Pancreas (tissue), 10 donors: ENCODE measurements around the gene THRSP. TPM values are rescaled to one million over a fixed set of nuclear protein-coding genes. Genes with fewer than 3 reads are reported as not detected.

Source experiments
- ATAC-seq, 4 donors: fragments of 200-7000 bp; cut with Tn5 transposase; one replicate each; pipeline versions ENCODE4 v1.8.0 to v1.9.1; 2020; ENCODE audit warnings: mild to moderate bottlenecking in 4 of 4, moderate library complexity in 4 of 4
- DNase-seq, 6 donors: peaks; one replicate each; pipeline ENCODE4 v3.0.0-alpha.2; 2020
- FAIRE-seq: peaks from 2 replicates; lab custom pipeline; 2012; peaks lifted over from hg19 to GRCh38; lab: Jason Lieb, UNC
- H3K27ac ChIP-seq, 4 donors: fragments of 200-600 bp; sonication (generic); 1 replicate in 3 of 4; 2 replicates in 1 of 4; pipeline versions ENCODE4 v1.5.0 to v1.8.0; 2020
- H3K27me3 ChIP-seq, 4 donors: fragments of 200-600 bp; one replicate each; pipeline ENCODE4 v1.8.0; 2021
- H3K36me3 ChIP-seq, 3 donors: fragments of 200-600 bp; sonication (generic) in 1 of 3; one replicate each; pipeline versions ENCODE4 v1.5.0 to v1.8.0; 2020 to 2021
- H3K4me1 ChIP-seq, 3 donors: fragments of 200-600 bp; one replicate each; pipeline ENCODE4 v1.8.0; 2021
- H3K4me3 ChIP-seq, 4 donors: fragments of 200-600 bp; sonication (generic) in 2 of 4; one replicate each; pipeline versions ENCODE4 v1.5.0 to v1.8.0; 2020 to 2021
- H3K9me3 ChIP-seq, 4 donors: fragments of 200-600 bp; one replicate each; pipeline ENCODE4 v1.8.0; 2021
- WGBS, 2 donors: extraction: QIAGEN DNeasy Blood & Tissue Kit; methylation state at CpG; one replicate each; pipeline ENCODE4 v1.1.7; 2013; 5-methylcytosine and 5-hydroxymethylcytosine counted together
- intact Hi-C, 3 donors: fragments of 100-400 bp; cut with DNase I; formaldehyde crosslinking; loops; one replicate each; pipeline versions ENCODE4 v1.11.1 to v1.14.2; 2022
- polyA plus RNA-seq, 2 donors: library from polyadenylated mRNA; stranded (reverse); fragments of 200-250 nt; gene quantifications; one replicate each; pipeline ENCODE4 v1.2.3, GENCODE V29; 2013
- total RNA-seq, 6 donors: library from RNA; stranded (reverse); fragmentation: NEBNext Ultra II Directional in 4 of 6; extraction: Animal tissue kit (Norgen Biotek cat#: 25700) in 4 of 6; gene quantifications; one replicate each; pipeline versions ENCODE4 v1.2.1 to v1.2.4, GENCODE V29; 2021 to 2023
- TF ChIP-seq, protein P1 (sequence below), 4 donors: fragments of 200-600 bp; sonication (generic) in 3 of 4; IDR thresholded peaks; one replicate each; pipeline versions ENCODE4 v1.5.0 to v1.8.0; 2021; ENCODE audit warnings: antibody characterized with exemption in 4 of 4
- donor health status: healthy with polysubstance abuse.
- donor health status: DM: no; HTN: no; CAD: no; lungs with moderate emphysema.
- donor health status: DM: no; HTN: no; CAD: no.
- donor health status: control.
- donor health status: control.
- donor health status: Bipolar disorder and iron deficiency.
- donor health status: DM: yes; HTN: yes; CAD: no.
- donor health status: DM: no; HTN: no; CAD: no.
- donor health status: DM: no; HTN: no; CAD: no.
- donor health status: DM: yes; HTN: yes; CAD: no.

The THRSP gene
- total and polyA plus RNA-seq, 8 donors = 0.63 to 9.2 (median 3.9) TPM; not detected in 4

DNA sequence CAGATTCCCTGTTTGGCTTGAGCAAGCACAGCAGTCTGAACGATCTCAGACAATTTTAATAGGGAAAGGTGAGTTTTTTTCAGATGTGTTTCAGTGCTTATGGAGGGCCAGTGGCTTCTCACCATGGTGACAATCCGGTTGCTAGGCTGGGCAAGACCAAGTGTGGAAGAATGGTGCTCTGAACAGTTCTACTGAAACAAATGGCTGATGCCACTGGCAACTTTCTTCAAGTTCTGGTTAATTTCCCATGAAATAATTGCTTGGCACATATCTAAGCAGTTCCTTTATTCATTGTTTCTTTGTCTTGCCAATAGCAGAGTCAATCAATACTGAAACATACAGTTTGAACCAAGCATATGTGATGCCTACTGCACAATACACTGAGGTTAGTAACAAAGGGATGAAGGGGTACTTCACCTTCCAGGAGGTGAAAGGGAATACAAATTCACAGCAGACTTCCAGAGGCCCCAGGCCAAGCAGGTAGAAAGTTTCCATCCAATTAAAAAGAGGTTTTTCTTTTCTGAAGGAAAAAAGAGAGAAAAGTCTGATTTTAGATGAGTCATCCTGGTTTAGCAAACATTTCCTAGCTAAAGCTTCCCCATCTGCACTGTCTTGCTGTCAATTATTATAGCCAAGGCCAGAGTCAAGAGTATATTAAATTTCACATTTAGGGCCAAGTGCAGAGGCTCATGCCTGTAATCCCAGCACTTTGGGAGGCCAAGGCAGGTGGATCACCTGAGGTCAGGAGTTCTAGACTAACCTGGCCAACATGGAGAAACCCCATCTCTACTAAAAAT is 37.2 kb downstream of the THRSP start:
- H3K4me3 ChIP-seq = no peak overlapping the region
- TF ChIP-seq, protein P1, sequence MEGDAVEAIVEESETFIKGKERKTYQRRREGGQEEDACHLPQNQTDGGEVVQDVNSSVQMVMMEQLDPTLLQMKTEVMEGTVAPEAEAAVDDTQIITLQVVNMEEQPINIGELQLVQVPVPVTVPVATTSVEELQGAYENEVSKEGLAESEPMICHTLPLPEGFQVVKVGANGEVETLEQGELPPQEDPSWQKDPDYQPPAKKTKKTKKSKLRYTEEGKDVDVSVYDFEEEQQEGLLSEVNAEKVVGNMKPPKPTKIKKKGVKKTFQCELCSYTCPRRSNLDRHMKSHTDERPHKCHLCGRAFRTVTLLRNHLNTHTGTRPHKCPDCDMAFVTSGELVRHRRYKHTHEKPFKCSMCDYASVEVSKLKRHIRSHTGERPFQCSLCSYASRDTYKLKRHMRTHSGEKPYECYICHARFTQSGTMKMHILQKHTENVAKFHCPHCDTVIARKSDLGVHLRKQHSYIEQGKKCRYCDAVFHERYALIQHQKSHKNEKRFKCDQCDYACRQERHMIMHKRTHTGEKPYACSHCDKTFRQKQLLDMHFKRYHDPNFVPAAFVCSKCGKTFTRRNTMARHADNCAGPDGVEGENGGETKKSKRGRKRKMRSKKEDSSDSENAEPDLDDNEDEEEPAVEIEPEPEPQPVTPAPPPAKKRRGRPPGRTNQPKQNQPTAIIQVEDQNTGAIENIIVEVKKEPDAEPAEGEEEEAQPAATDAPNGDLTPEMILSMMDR (IDR thresholded peaks at IDR 0.05) = no peak
- H3K9me3 ChIP-seq = no peaks in the 10 kb centered on the region
- H3K36me3 ChIP-seq = no peaks in the 10 kb centered on the region
- no peak overlapping the region for H3K27ac ChIP-seq
- no peak for DNase-seq
- no peaks in the 10 kb centered on the region for H3K27me3 ChIP-seq
- 87 to 90% methylated on average over 2 of the region's 2 CpGs for WGBS, 2 donors
- H3K4me1 ChIP-seq = no peaks in the 10 kb centered on the region
- intact Hi-C loops = no loop called here
- FAIRE-seq = no peak
- peak in 2 of 4 donors; percentile 34 to 67 for ATAC-seq

DNA sequence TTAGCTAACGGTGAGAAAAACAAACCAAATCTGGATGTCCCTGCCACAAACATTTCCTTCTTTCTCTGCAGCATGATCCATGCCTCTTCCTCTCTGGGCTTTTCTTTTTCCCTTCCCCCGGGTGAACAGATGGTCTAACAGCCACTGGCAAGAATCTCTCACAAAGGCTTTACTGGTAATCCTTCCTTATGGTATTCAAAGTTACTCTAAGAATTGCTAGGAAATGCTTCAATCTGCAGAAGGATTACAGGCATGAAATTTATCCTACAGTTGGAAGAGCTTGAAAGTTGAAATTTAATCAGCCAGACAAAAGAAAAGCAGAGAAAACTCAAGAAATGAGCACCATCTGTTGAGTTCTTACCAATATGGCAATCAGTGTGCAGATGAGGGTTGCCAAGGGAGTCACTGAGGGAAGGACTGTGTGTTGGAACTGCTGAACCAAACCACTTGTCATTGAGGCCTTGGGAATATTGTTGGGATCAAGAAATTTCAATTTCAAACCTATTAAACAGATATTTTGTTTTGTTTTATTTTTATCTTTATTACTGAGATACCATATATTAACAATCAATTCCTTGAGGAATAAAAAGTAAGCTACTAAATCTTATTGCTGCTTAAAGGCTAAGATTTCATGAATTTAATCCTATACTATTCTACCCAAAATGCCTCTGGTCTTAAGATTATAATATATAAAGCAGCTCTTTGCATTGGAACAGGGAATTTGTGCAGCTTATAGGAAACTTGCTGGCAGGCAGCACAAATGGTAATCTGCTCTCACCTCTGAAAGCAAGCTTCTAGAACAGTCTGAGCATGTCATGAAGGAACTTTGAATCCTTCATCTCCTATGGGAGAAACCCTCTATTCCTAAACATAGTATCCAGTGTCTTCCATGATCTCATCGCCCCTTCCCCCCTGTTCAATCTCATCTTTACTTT is 45.7 kb downstream of the THRSP start:
- no peak overlapping the region for H3K4me3 ChIP-seq
- peaks cover 0 to 5% (median 0%) of the 10 kb centered on the region in 3 donors for H3K36me3 ChIP-seq
- TF ChIP-seq, protein P1 (IDR thresholded peaks at IDR 0.05) = no peak
- intact Hi-C loops = no loop called here
- H3K4me1 ChIP-seq = no peaks in the 10 kb centered on the region
- no peak overlapping the region for H3K27ac ChIP-seq
- H3K27me3 ChIP-seq = no peaks in the 10 kb centered on the region
- no peak for DNase-seq
- no peaks in the 10 kb centered on the region for H3K9me3 ChIP-seq
- WGBS, 2 donors = 85 to 94% methylated on average over 3 of the region's 3 CpGs
- FAIRE-seq = no peak
- ATAC-seq = no peak

DNA sequence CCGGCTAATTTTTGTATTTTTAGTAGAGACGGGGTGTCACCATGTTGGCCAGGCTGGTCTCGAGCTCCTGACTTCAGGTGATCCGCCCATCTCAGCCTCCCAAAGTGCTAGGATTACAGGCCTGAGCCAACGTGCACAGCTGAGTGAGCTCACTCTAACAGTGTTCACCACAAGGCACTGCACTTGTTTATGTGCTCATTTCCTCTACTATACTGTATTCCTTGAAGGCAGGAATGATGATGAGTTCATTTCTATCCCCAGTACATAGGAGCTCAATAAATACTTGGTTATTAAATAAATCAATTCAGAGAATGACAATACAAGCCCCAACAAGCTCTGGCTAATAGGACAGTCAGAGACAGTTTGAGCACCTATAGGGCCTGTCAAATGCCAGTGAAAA is 46.7 kb downstream of the THRSP start:
- FAIRE-seq = no peak
- H3K4me1 ChIP-seq = no peaks in the 10 kb centered on the region

DNA sequence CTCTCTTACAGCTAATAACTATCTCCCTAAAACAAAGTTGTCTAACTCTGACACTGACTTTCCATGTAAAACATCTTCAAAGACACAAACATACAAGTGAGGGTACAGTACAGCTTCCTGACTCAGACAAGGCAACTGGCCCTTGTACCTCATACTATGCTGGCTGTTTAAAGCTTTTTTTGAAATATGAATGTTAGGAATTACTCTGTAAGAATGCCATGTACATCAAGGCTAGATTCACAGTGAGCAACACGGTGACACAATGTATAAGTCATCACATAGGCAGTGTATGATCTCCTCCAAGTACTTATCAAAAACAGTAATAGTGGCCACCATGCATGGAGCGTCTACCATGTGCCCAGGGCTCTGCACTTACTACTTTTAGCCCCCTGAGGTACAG is 47.2 kb downstream of the THRSP start:
- WGBS, 2 donors = 91 to 95% methylated on average over 2 of the region's 2 CpGs
- no peaks in the 10 kb centered on the region for H3K9me3 ChIP-seq
- FAIRE-seq = no peak
- DNase-seq = no peak
- no peak for ATAC-seq
- H3K4me3 ChIP-seq = no peak overlapping the region
- H3K27me3 ChIP-seq = no peaks in the 10 kb centered on the region
- no peak overlapping the region for H3K27ac ChIP-seq
- intact Hi-C loops = no loop called here
- H3K4me1 ChIP-seq = no peaks in the 10 kb centered on the region
- peaks cover 0 to 5% (median 0%) of the 10 kb centered on the region in 3 donors for H3K36me3 ChIP-seq
- TF ChIP-seq, protein P1 (IDR thresholded peaks at IDR 0.05) = no peak

More for the DNA sequence above, 46.7 kb downstream of the THRSP start:
- Histone ChIP-seq H3K4me3 (no peak overlapping the region), H3K27ac (no peak overlapping the region), H3K27me3 (no peaks in the 10 kb centered on the region), H3K9me3 (no peaks in the 10 kb centered on the region), H3K36me3 (peaks cover 0 to 5% (median 0%) of the 10 kb centered on the region in 3 donors)
- DNase-seq (no peak), ATAC-seq (no peak)
- 91 to 92% methylated on average over 5 of the region's 5 CpGs for WGBS, 2 donors
- TF ChIP-seq, protein P1 (IDR thresholded peaks at IDR 0.05) = no peak
- intact Hi-C loops = no loop called here
